Measurements from ENCODE around the gene TSEN54. TPM values are rescaled to one million over a fixed set of nuclear protein-coding genes. Genes with fewer than 3 reads are reported as not detected.
"Not testable (repeated sequence)": the region's sequence is repeated elsewhere in the genome, so short reads cannot be mapped to it uniquely, and the experiment has no call there.

TSEN54 gene
- total and polyA plus RNA-seq, 8 donors, result 15.8 to 54.0 (median 38.9) TPM

- intact Hi-C loops (cut with DNase I), result no loop called here
- Histone ChIP-seq H3K4me1 (peaks cover 14 to 31% of the 10 kb centered on the region in 2 donors), H3K27ac (peak overlapping the region; percentile 61 to 74), H3K36me3 (peaks cover 0 to 50% of the 10 kb centered on the region in 2 donors), H3K9me3 (no peaks in the 10 kb centered on the region), H3K4me3 (no peak overlapping the region), H3K27me3 (no peaks in the 10 kb centered on the region)
- TF ChIP-seq, protein P1, sequence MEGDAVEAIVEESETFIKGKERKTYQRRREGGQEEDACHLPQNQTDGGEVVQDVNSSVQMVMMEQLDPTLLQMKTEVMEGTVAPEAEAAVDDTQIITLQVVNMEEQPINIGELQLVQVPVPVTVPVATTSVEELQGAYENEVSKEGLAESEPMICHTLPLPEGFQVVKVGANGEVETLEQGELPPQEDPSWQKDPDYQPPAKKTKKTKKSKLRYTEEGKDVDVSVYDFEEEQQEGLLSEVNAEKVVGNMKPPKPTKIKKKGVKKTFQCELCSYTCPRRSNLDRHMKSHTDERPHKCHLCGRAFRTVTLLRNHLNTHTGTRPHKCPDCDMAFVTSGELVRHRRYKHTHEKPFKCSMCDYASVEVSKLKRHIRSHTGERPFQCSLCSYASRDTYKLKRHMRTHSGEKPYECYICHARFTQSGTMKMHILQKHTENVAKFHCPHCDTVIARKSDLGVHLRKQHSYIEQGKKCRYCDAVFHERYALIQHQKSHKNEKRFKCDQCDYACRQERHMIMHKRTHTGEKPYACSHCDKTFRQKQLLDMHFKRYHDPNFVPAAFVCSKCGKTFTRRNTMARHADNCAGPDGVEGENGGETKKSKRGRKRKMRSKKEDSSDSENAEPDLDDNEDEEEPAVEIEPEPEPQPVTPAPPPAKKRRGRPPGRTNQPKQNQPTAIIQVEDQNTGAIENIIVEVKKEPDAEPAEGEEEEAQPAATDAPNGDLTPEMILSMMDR (IDR thresholded peaks at IDR 0.05), result no peak
- peak in 1 of 4 donors; percentile 46 for DNase-seq
- peak; percentile 61 for ATAC-seq
These were observed 40.1 kb upstream of the TSEN54 start for GRCh38 chr17:75476271-75476671.

- DNase-seq (peak in 1 of 4 donors; percentile 24), ATAC-seq (peak; percentile 20)
- Histone ChIP-seq H3K4me3 (no peak overlapping the region), H3K9me3 (no peaks in the 10 kb centered on the region), H3K36me3 (peaks cover 0 to 46% of the 10 kb centered on the region in 2 donors), H3K27me3 (no peaks in the 10 kb centered on the region), H3K4me1 (peaks cover 19 to 37% of the 10 kb centered on the region in 2 donors), H3K27ac (peak overlapping the region; percentile 61 to 74)
- intact Hi-C loops (cut with DNase I), result no loop called here
- TF ChIP-seq, protein P1 (IDR thresholded peaks at IDR 0.05), result no peak
These were observed 39.4 kb upstream of the TSEN54 start for GRCh38 chr17:75476752-75477489.

DNA sequence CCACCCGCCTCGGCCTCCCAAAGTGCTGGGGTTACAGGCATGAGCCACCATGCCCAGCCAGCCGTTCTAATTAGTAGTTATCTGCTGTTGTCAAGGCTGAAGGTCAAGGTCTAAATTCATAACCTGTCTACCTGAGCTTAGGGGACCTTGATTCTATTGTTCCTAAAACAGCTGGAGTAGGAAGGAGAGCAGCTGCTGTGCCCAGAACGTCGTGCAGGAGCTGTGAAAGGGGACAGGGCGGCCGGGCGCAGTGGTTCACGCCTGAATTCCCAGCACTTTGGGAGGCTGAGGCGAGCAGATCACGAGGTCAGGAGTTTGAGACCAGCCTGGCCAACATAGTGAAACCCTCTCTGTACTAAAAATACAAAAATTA, 38.9 kb upstream of the TSEN54 start:
- ATAC-seq; H3K9me3 ChIP-seq; H3K27me3 ChIP-seq; intact Hi-C loops (cut with DNase I); H3K4me3 ChIP-seq: not testable (repeated sequence)
- Histone ChIP-seq H3K27ac (peak overlapping the region in 1 of 2 donors; percentile 61), H3K4me1 (peaks cover 19 to 43% of the 10 kb centered on the region in 2 donors), H3K36me3 (peaks cover 0 to 40% of the 10 kb centered on the region in 2 donors)
- peak in 1 of 4 donors; percentile 43 for DNase-seq

- H3K4me1 ChIP-seq, result peaks cover 19 to 46% of the 10 kb centered on the region in 2 donors
- TF ChIP-seq, protein P1 (IDR thresholded peaks at IDR 0.05), result no peak
- no peaks in the 10 kb centered on the region for H3K9me3 ChIP-seq
- intact Hi-C loops (cut with DNase I), result no loop called here
- ATAC-seq (no peak), DNase-seq (peak in 1 of 4 donors; percentile 28)
- peaks cover 0 to 30% of the 10 kb centered on the region in 2 donors for H3K36me3 ChIP-seq
- no peaks in the 10 kb centered on the region for H3K27me3 ChIP-seq
- no peak overlapping the region for H3K27ac ChIP-seq
- H3K4me3 ChIP-seq, result no peak overlapping the region
These were observed 37.8 kb upstream of the TSEN54 start for GRCh38 chr17:75478508-75478907.

GRCh38 chr17:75480281-75480680, 36.0 kb upstream of the TSEN54 start:
- intact Hi-C loops (cut with DNase I), result no loop called here
- DNase-seq, result peak in 1 of 4 donors; percentile 22

More at GRCh38 chr17:75480281-75480680, 36.0 kb upstream of the TSEN54 start:
- TF ChIP-seq, protein P1 (IDR thresholded peaks at IDR 0.05), result no peak
- Histone ChIP-seq H3K9me3 (no peaks in the 10 kb centered on the region), H3K27ac (no peak overlapping the region), H3K27me3 (no peaks in the 10 kb centered on the region), H3K4me3 (no peak overlapping the region), H3K4me1 (peaks cover 19 to 46% of the 10 kb centered on the region in 2 donors), H3K36me3 (peaks cover 0 to 14% of the 10 kb centered on the region in 2 donors)
- no peak for ATAC-seq

All from left lung (tissue), 10 donors.